Subcutaneous abdominal adipose tissue (tissue), 5 donors: Measurements from ENCODE around the gene MARCHF9.

Experiments
- H3K27ac ChIP-seq: one replicate; pipeline ENCODE4 v1.7.0; 2013; ENCODE audit warnings: low read depth, mild to moderate bottlenecking, inconsistent platforms, low read length, moderate library complexity
- H3K27me3 ChIP-seq, 5 donors: one replicate each; pipeline ENCODE4 v1.7.0; 2013; ENCODE audit warnings: low read length in 5 of 5, inconsistent platforms in 1 of 5; ENCODE audit not compliant: control insufficient read depth in 5 of 5, insufficient read depth in 4 of 5
- H3K36me3 ChIP-seq, 5 donors: one replicate each; pipeline ENCODE4 v1.7.0; 2013; ENCODE audit warnings: low read length in 5 of 5; ENCODE audit not compliant: control insufficient read depth in 5 of 5, insufficient read depth in 5 of 5
- H3K4me1 ChIP-seq, 5 donors: one replicate each; pipeline ENCODE4 v1.7.0; 2013; ENCODE audit warnings: low read length in 5 of 5, mild to moderate bottlenecking in 3 of 5, moderate library complexity in 1 of 5; ENCODE audit not compliant: control insufficient read depth in 5 of 5, insufficient read depth in 5 of 5
- H3K4me3 ChIP-seq, 5 donors: one replicate each; pipeline ENCODE4 v1.7.0; 2013; ENCODE audit warnings: low read length in 5 of 5, low read depth in 1 of 5
- H3K9ac ChIP-seq, 5 donors: one replicate each; pipeline ENCODE4 v1.7.0; 2013; ENCODE audit warnings: low read length in 5 of 5, mild to moderate bottlenecking in 4 of 5, moderate library complexity in 3 of 5
- H3K9me3 ChIP-seq, 5 donors: one replicate each; pipeline ENCODE4 v1.7.0; 2013; ENCODE audit warnings: low read length in 5 of 5; ENCODE audit not compliant: control insufficient read depth in 5 of 5
- donor health status: healthy.
- donor health status: healthy.
- donor health status: healthy.
- donor health status: healthy.
- donor health status: healthy.

MARCHF9 gene

DNA sequence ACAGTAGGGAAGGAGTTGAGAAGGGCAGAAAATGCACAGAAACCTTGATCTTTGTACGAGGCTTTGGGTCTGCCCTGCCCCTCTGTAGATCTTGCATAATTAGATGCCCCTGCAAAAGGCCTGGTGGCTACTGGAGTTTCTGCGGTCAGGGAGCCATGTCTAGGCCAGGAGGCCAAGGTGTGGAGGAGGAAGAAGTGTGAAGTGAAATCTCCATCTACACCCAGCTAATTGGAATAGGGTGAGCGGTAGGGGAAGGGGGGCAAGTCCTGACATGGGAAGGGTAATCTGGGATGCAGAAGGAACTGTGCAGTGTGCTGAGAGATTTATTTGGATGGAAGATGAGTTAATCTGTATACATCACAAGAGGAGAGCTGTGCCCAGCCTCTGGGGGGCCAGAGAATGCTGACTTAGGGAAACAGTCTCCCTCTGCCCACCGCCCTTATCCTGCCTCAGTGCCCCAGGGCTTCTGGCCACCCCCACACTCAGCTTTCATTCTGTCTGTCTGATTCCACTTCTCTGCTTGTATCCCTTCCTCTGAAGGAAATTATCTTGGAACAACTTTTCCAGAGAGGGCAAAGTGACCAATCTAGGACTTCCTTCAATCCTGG is 6.6 kb downstream of the MARCHF9 start:
- H3K9me3 ChIP-seq: peaks cover 0 to 16% (median 3%) of the 10 kb centered on the region in 5 donors
- H3K27me3 ChIP-seq: peaks cover 31 to 39% (median 32%) of the 10 kb centered on the region in 5 donors
- no peak overlapping the region for H3K4me3 ChIP-seq
- no peak overlapping the region for H3K27ac ChIP-seq
- peaks cover 0 to 19% (median 14%) of the 10 kb centered on the region in 5 donors for H3K36me3 ChIP-seq
- no peak overlapping the region for H3K9ac ChIP-seq
- H3K4me1 ChIP-seq: peaks cover 2 to 25% (median 23%) of the 10 kb centered on the region in 5 donors

DNA sequence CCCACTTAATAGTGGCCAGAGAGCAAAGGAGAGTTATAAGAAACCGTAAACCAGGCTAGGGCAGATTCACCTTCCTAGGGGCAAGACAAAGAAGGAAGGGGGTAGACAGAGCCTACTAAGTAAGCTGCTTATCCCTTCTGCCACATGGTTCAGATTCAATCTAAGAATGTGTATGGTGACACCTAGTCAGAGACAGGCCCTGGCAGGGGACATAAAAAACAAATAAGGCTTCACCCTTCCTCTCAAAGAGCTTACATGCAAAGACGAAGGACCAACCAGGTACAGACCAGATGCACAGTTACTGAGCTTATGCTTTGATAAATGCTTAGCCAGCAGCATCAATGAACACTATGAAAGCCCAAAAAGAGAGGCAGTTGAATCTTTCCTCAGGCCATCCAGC is 7.6 kb downstream of the MARCHF9 start:
- Histone ChIP-seq H3K9me3 (peaks cover 0 to 16% (median 3%) of the 10 kb centered on the region in 5 donors), H3K36me3 (peaks cover 0 to 19% (median 14%) of the 10 kb centered on the region in 5 donors), H3K4me3 (no peak overlapping the region), H3K27ac (no peak overlapping the region), H3K27me3 (peaks cover 38 to 46% (median 42%) of the 10 kb centered on the region in 5 donors), H3K4me1 (peaks cover 2 to 28% (median 25%) of the 10 kb centered on the region in 5 donors), H3K9ac (no peak overlapping the region)

DNA sequence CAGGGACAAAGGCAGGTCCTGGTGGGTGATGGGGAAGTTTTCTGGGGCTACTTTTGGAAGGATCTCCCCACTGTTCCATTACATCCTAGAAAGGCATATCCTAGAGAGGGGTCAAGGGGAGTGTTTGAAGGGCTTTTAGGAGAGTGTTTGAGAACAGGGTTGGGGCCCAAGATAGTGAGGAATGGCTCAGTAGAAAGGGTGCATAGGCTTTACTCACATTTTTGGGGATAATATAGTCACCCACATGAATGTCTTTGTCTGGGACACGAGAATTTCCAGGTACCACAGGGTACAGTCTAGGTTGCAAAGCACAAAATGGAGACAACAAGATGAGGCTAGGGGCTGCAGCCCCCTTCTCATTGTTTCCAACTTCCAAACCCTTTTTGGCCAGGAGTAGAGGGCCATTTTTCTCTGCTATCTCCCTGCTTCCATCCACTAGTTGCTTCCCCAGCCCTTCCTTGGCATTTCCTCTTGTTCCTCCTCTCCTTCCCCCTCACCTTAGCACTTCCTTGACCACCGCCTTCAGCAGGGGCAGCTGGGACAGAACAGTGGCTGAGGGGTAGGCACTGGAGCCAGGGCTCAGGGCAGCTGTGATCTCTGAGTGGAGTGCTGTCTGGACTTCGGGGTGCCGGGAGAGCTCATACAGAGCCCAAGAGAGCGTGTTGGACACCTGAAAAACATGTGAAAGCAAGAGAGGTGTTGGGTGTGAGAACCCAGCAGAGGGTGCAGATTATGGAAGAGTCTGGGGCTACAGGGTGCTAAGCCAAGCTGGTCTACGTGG is 9.2 kb downstream of the MARCHF9 start:
- H3K27ac ChIP-seq: no peak overlapping the region
- peaks cover 38 to 46% (median 45%) of the 10 kb centered on the region in 5 donors for H3K27me3 ChIP-seq
- peaks cover 0 to 2% (median 0%) of the 10 kb centered on the region in 5 donors for H3K9me3 ChIP-seq
- peak overlapping the region in 1 of 5 donors; percentile 36 for H3K4me3 ChIP-seq
- no peak overlapping the region for H3K9ac ChIP-seq
- peaks cover 3 to 10% (median 6%) of the 10 kb centered on the region in 5 donors for H3K36me3 ChIP-seq
- H3K4me1 ChIP-seq: peaks cover 2 to 28% (median 25%) of the 10 kb centered on the region in 5 donors

DNA sequence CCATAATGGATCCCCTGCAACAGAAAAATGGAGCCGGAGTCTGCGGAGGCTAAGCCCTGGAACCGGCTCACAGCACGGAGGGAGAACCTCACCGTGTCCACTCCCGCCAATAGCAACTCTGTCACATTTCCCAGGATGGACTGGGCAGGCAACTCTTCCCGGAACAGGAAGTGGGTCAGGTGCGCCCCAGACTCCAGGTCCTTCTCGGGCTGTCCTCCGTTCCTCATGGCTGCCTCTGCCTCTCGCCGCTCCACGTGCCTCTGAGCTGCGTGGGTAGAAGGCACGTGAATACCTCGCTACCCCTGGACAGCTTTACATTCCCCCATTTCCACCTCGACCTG is 9.7 kb downstream of the MARCHF9 start:
- peak overlapping the region in 4 of 5 donors; percentile 35 to 59 (median 44) for H3K4me3 ChIP-seq
- no peak overlapping the region for H3K9ac ChIP-seq
- peaks cover 38 to 46% (median 45%) of the 10 kb centered on the region in 5 donors for H3K27me3 ChIP-seq

DNA sequence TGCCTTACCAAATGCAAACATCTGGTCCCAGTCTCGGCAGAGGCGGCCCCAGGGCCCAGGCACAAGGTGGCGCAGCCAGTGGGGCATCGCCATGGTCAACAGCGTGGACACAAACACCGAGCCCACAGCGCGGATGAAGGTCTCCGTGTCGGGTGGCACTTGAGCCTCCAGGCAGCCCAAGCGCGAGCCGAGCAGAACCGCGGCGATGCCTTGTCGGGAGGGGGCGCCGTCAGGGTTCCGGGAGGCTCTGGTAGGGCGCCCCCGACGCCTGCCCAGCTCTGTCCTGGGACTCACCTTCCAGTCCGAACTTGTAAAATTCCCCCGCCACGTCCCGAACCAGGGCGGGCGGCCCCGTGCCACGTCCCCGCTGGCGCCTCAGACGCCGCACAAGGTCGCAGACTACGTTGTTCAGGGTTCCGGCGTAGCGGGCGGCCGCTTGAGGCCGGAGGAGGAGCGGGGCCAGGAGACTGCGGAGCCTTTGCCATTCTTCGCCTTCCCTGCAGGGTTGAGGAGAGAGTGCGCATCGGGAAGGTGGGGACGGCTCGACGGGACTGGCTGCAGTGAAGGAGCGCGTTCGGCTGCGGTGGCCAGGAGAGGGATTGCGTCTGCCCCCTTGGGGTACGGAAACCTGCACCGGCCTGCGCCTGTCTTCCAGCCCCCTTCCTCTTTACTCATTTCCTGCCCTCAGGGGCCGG is 10.2 kb downstream of the MARCHF9 start:
- H3K9ac ChIP-seq: peak overlapping the region in 1 of 5 donors; percentile 18
- H3K27me3 ChIP-seq: peaks cover 38 to 46% (median 45%) of the 10 kb centered on the region in 5 donors
- H3K4me3 ChIP-seq: peak overlapping the region in 4 of 5 donors; percentile 35 to 59 (median 44)

More for the DNA sequence above, 9.7 kb downstream of the MARCHF9 start:
- Histone ChIP-seq H3K4me1 (peaks cover 2 to 28% (median 25%) of the 10 kb centered on the region in 5 donors), H3K36me3 (peaks cover 3 to 13% (median 9%) of the 10 kb centered on the region in 5 donors), H3K9me3 (no peaks in the 10 kb centered on the region), H3K27ac (no peak overlapping the region)

DNA sequence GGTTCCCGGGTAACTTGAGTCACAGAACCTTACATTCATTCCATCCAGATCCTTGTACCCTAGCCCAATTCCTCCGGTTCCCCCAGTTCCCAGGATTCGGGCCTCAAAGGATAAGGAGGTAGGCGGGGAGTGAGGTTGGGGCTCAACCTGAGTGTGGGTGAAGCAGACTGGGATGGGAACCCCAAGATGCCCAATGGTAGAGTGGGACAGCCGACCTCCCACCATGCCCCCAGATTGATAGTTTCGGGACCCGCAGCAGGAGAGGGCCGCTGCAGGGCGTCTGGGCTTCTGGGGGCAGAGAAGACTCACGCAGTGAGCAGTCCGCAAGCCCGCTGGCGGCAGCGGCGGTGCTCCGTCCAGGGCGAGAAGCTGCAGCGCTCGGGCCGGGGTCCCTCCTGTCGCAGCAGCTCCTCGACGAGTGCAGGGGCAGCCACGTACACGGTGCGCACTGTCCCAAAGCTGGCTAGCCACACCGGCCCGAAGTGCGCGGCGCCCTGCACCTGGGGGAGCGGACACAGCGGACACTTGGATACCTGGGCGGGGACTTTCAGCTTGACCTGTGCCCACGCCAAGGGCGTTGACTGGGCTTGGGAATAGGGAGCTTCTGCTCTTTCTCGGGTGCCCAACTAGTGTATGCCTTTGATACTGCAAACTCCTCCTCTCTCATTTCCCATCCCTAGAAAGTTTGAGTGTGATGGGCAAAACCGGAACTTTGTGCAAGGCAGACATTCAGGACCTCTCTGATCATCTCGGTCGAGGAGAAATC is 11.0 kb downstream of the MARCHF9 start:
- Histone ChIP-seq H3K27me3 (peaks cover 38 to 46% (median 45%) of the 10 kb centered on the region in 5 donors), H3K27ac (no peak overlapping the region), H3K9me3 (no peaks in the 10 kb centered on the region), H3K4me1 (peaks cover 2 to 30% (median 26%) of the 10 kb centered on the region in 5 donors), H3K9ac (peak overlapping the region in 1 of 5 donors; percentile 18), H3K36me3 (peaks cover 3 to 19% (median 15%) of the 10 kb centered on the region in 5 donors), H3K4me3 (peak overlapping the region in 4 of 5 donors; percentile 22 to 59 (median 44))

More for the DNA sequence above, 10.2 kb downstream of the MARCHF9 start:
- Histone ChIP-seq H3K9me3 (no peaks in the 10 kb centered on the region), H3K27ac (no peak overlapping the region), H3K36me3 (peaks cover 3 to 15% (median 13%) of the 10 kb centered on the region in 5 donors), H3K4me1 (peaks cover 2 to 28% (median 25%) of the 10 kb centered on the region in 5 donors)

DNA sequence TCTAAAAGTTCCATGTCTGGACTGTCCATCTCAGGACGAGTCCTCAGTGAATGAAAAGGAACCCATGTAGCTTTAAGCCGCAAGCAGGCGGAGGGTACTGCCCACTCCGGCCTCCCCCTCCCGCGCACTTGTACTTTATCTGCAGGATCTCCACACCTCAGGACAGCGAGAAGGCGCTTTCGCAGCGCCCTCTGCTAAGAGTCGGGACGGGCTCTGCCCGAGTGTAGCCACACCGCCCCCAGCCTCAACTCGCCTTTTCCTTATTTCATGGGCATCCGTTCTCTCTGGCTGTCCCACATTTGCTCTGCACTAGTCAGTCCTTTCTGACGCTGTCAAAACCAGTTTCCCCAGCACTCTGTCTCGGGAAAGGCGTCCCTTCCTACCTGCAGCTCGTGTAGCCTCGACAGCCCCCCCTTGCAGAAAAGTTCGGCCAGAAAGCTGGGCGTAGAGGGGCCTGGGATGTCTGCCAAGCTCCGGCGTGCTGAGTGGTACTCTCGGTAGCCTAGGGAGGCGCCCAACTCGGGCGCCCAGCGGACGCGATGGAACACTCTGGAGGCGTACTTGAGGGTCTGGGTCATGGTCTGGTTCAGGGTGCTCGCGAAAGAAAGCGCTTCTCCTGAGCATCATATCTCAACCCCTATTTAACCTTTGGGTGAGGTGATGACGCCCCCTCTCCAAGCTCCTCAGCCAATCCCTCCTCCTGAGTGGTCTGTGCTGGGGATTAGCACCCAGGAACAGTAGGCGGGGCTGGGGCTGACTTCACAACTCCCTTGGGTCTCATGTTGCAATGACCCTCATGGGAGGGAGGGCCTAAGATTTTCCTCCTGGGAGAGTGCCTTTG is 11.8 kb downstream of the MARCHF9 start, which contains the start of gene CYP27B1:
Gene CYP27B1 (minus strand): TSS at position 615 of the 841 bp plus-strand sequence. CDS start 37 bp downstream, at position 578.
- no peak within 1 kb of the TSS for H3K27ac ChIP-seq
- peaks cover 3 to 19% (median 15%) of the 10 kb centered on the region in 5 donors for H3K36me3 ChIP-seq
- H3K9me3 ChIP-seq: no peaks in the 10 kb centered on the region
- no peak within 1 kb of the TSS for H3K9ac ChIP-seq
- H3K4me1 ChIP-seq: peaks cover 4 to 38% (median 34%) of the 10 kb centered on the region in 5 donors
- H3K4me3 ChIP-seq: peak within 1 kb of the TSS in 4 of 5 donors; percentile 1 to 35 (median 20)
- peaks cover 38 to 46% (median 45%) of the 10 kb centered on the region in 5 donors for H3K27me3 ChIP-seq

DNA sequence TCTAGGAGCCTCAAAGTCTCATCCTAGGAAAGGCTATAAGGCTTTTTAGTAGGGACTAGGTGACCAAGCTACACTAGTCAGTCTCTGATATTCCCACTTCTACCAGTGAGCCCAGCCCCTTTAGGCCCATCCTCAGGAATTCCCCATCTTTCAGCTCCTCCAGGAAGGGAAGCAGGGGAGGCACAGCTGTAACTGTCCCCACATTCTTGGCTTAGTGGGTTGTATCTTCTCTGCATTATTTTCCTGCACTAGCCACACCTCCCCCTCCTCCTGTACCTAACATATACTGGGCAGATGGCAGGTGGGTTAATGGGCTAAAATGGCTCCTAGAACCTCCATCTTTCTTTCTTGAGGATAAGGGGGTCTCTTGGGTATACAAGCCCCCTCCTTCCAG is 12.4 kb downstream of the MARCHF9 start:
- Histone ChIP-seq H3K4me3 (no peak overlapping the region), H3K4me1 (peaks cover 4 to 44% (median 38%) of the 10 kb centered on the region in 5 donors), H3K9ac (no peak overlapping the region), H3K27me3 (peaks cover 38 to 46% (median 45%) of the 10 kb centered on the region in 5 donors), H3K27ac (no peak overlapping the region), H3K36me3 (peaks cover 3 to 19% (median 15%) of the 10 kb centered on the region in 5 donors), H3K9me3 (no peaks in the 10 kb centered on the region)
